ENCODE measurements around the gene MTHFR.
A peak's percentile ranks its signal among the peaks of the same experiment; 100 is the strongest.

MTHFR gene

GRCh38 chr1:11749996-11750395, 55.8 kb downstream of the MTHFR start:
- Histone ChIP-seq H2BK15ac (ENCODE audit: low read depth, poor library complexity, severe bottlenecking) (no peak overlapping the region), H3K4me1 (ENCODE audit: control insufficient read depth, insufficient read depth, low read depth, low read length) (peaks cover 4% of the 10 kb centered on the region), H3K27ac (ENCODE audit: low read length, poor library complexity, severe bottlenecking) (no peak overlapping the region), H3K4ac (ENCODE audit: low read depth in 1 of 2, low read length in 2 of 2) (no peak overlapping the region), H2BK12ac (ENCODE audit: low read length in 2 of 2) (no peak overlapping the region), H3K27me3 (ENCODE audit: control insufficient read depth in 1 of 2, insufficient read depth in 1 of 2, low read length in 2 of 2) (peaks cover 0 to 13% of the 10 kb centered on the region in 2 experiments), H4K8ac (ENCODE audit: low read length) (no peak overlapping the region), H3K9me3 (ENCODE audit: control insufficient read depth, low read length) (no peaks in the 10 kb centered on the region), H4K91ac (ENCODE audit: low read length) (no peak overlapping the region), H3K14ac (ENCODE audit: low read length in 2 of 2) (no peak overlapping the region), H3K4me2 (ENCODE audit: low read length, poor library complexity, severe bottlenecking) (no peak overlapping the region), H2AK5ac (ENCODE audit: low read length, severe bottlenecking) (no peak overlapping the region), H3K23ac (ENCODE audit: low read length in 2 of 2) (no peak overlapping the region), H3K9ac (ENCODE audit: low read length) (no peak overlapping the region), H3K79me1 (replicated peaks; ENCODE audit: low read length, poor library complexity, severe bottlenecking) (no peaks in the 10 kb centered on the region), H3K36me3 (ENCODE audit: control insufficient read depth in 1 of 2, insufficient read depth in 2 of 2, low read depth in 1 of 2, low read length in 2 of 2) (peaks cover 31 to 54% of the 10 kb centered on the region in 2 experiments), H2BK120ac (ENCODE audit: low read depth, low read length) (no peak overlapping the region), H2AFZ (ENCODE audit: low read depth, low read length) (no peak overlapping the region), H3K4me3 (ENCODE audit: insufficient read depth in 1 of 2, low read depth in 1 of 2, low read length in 2 of 2) (no peak overlapping the region), H2BK5ac (ENCODE audit: low read depth, low read length, poor library complexity, severe bottlenecking) (no peak overlapping the region), H3K18ac (ENCODE audit: low read depth in 1 of 2, low read length in 2 of 2) (no peak overlapping the region)
- WGBS, result 96% methylated on average over 15 of the region's 15 CpGs
- no peak for DNase-seq

GRCh38 chr1:11749203-11749689, 56.5 kb downstream of the MTHFR start:
- Histone ChIP-seq H3K23ac (ENCODE audit: low read length in 2 of 2) (no peak overlapping the region), H2AK5ac (ENCODE audit: low read length, severe bottlenecking) (no peak overlapping the region), H2BK5ac (ENCODE audit: low read depth, low read length, poor library complexity, severe bottlenecking) (no peak overlapping the region), H3K4me1 (ENCODE audit: control insufficient read depth, insufficient read depth, low read depth, low read length) (peaks cover 6% of the 10 kb centered on the region), H3K4me2 (ENCODE audit: low read length, poor library complexity, severe bottlenecking) (no peak overlapping the region), H3K36me3 (ENCODE audit: control insufficient read depth in 1 of 2, insufficient read depth in 2 of 2, low read depth in 1 of 2, low read length in 2 of 2) (peaks cover 31 to 54% of the 10 kb centered on the region in 2 experiments), H4K8ac (ENCODE audit: low read length) (no peak overlapping the region), H3K14ac (ENCODE audit: low read length in 2 of 2) (no peak overlapping the region), H3K79me1 (replicated peaks; ENCODE audit: low read length, poor library complexity, severe bottlenecking) (peaks cover under 1% of the 10 kb centered on the region), H3K27me3 (ENCODE audit: control insufficient read depth in 1 of 2, insufficient read depth in 1 of 2, low read length in 2 of 2) (peaks cover 0 to 9% of the 10 kb centered on the region in 2 experiments), H2AFZ (ENCODE audit: low read depth, low read length) (no peak overlapping the region), H3K9ac (ENCODE audit: low read length) (no peak overlapping the region), H3K4me3 (ENCODE audit: insufficient read depth in 1 of 2, low read depth in 1 of 2, low read length in 2 of 2) (no peak overlapping the region), H2BK15ac (ENCODE audit: low read depth, poor library complexity, severe bottlenecking) (no peak overlapping the region), H2BK120ac (ENCODE audit: low read depth, low read length) (no peak overlapping the region), H3K18ac (ENCODE audit: low read depth in 1 of 2, low read length in 2 of 2) (no peak overlapping the region), H3K4ac (ENCODE audit: low read depth in 1 of 2, low read length in 2 of 2) (no peak overlapping the region), H3K9me3 (ENCODE audit: control insufficient read depth, low read length) (no peaks in the 10 kb centered on the region), H4K91ac (ENCODE audit: low read length) (no peak overlapping the region), H2BK12ac (ENCODE audit: low read length in 2 of 2) (no peak overlapping the region), H3K27ac (ENCODE audit: low read length, poor library complexity, severe bottlenecking) (no peak overlapping the region)
- DNase-seq, result peak; percentile 30
- WGBS, result 86% methylated on average over 8 of the region's 9 CpGs

- Histone ChIP-seq H3K4ac (ENCODE audit: low read depth in 1 of 2, low read length in 2 of 2) (no peak overlapping the region), H3K4me2 (ENCODE audit: low read length, poor library complexity, severe bottlenecking) (no peak overlapping the region), H3K9me3 (ENCODE audit: control insufficient read depth, low read length) (no peaks in the 10 kb centered on the region), H3K27ac (ENCODE audit: low read length, poor library complexity, severe bottlenecking) (no peak overlapping the region), H3K9ac (ENCODE audit: low read length) (no peak overlapping the region), H2AFZ (ENCODE audit: low read depth, low read length) (no peak overlapping the region), H3K4me3 (ENCODE audit: insufficient read depth in 1 of 2, low read depth in 1 of 2, low read length in 2 of 2) (no peak overlapping the region), H2AK5ac (ENCODE audit: low read length, severe bottlenecking) (no peak overlapping the region), H3K27me3 (ENCODE audit: control insufficient read depth in 1 of 2, insufficient read depth in 1 of 2, low read length in 2 of 2) (peaks cover 0 to 2% of the 10 kb centered on the region in 2 experiments), H3K23ac (ENCODE audit: low read length in 2 of 2) (no peak overlapping the region), H2BK120ac (ENCODE audit: low read depth, low read length) (no peak overlapping the region), H4K91ac (ENCODE audit: low read length) (no peak overlapping the region), H2BK15ac (ENCODE audit: low read depth, poor library complexity, severe bottlenecking) (no peak overlapping the region), H2BK12ac (ENCODE audit: low read length in 2 of 2) (no peak overlapping the region), H3K18ac (ENCODE audit: low read depth in 1 of 2, low read length in 2 of 2) (no peak overlapping the region), H3K36me3 (ENCODE audit: control insufficient read depth in 1 of 2, insufficient read depth in 2 of 2, low read depth in 1 of 2, low read length in 2 of 2) (peaks cover 31 to 54% of the 10 kb centered on the region in 2 experiments), H3K4me1 (ENCODE audit: control insufficient read depth, insufficient read depth, low read depth, low read length) (peaks cover 5% of the 10 kb centered on the region), H3K14ac (ENCODE audit: low read length in 2 of 2) (no peak overlapping the region), H4K8ac (ENCODE audit: low read length) (no peak overlapping the region), H2BK5ac (ENCODE audit: low read depth, low read length, poor library complexity, severe bottlenecking) (no peak overlapping the region), H3K79me1 (replicated peaks; ENCODE audit: low read length, poor library complexity, severe bottlenecking) (peaks cover 2% of the 10 kb centered on the region)
- WGBS, result 94% methylated on average over 25 of the region's 27 CpGs
- no peak for DNase-seq
These were observed 57.2 kb downstream of the MTHFR start for GRCh38 chr1:11748294-11749202.

- Histone ChIP-seq H3K4me1 (ENCODE audit: control insufficient read depth, insufficient read depth, low read depth, low read length) (peaks cover 3% of the 10 kb centered on the region), H3K14ac (ENCODE audit: low read length in 2 of 2) (no peak overlapping the region), H3K18ac (ENCODE audit: low read depth in 1 of 2, low read length in 2 of 2) (no peak overlapping the region), H3K79me1 (replicated peaks; ENCODE audit: low read length, poor library complexity, severe bottlenecking) (peaks cover 5% of the 10 kb centered on the region), H2BK120ac (ENCODE audit: low read depth, low read length) (no peak overlapping the region), H4K8ac (ENCODE audit: low read length) (no peak overlapping the region), H2BK5ac (ENCODE audit: low read depth, low read length, poor library complexity, severe bottlenecking) (no peak overlapping the region), H2BK15ac (ENCODE audit: low read depth, poor library complexity, severe bottlenecking) (no peak overlapping the region), H3K9me3 (ENCODE audit: control insufficient read depth, low read length) (no peaks in the 10 kb centered on the region), H2AK5ac (ENCODE audit: low read length, severe bottlenecking) (no peak overlapping the region), H3K4ac (ENCODE audit: low read depth in 1 of 2, low read length in 2 of 2) (no peak overlapping the region), H2BK12ac (ENCODE audit: low read length in 2 of 2) (no peak overlapping the region), H3K4me2 (ENCODE audit: low read length, poor library complexity, severe bottlenecking) (no peak overlapping the region), H3K27me3 (ENCODE audit: control insufficient read depth in 1 of 2, insufficient read depth in 1 of 2, low read length in 2 of 2) (no peaks in the 10 kb centered on the region), H3K9ac (ENCODE audit: low read length) (no peak overlapping the region), H3K27ac (ENCODE audit: low read length, poor library complexity, severe bottlenecking) (no peak overlapping the region), H2AFZ (ENCODE audit: low read depth, low read length) (no peak overlapping the region), H3K4me3 (ENCODE audit: insufficient read depth in 1 of 2, low read depth in 1 of 2, low read length in 2 of 2) (no peak overlapping the region), H4K91ac (ENCODE audit: low read length) (no peak overlapping the region), H3K36me3 (ENCODE audit: control insufficient read depth in 1 of 2, insufficient read depth in 2 of 2, low read depth in 1 of 2, low read length in 2 of 2) (peaks cover 31 to 54% of the 10 kb centered on the region in 2 experiments), H3K23ac (ENCODE audit: low read length in 2 of 2) (no peak overlapping the region)
- no peak for DNase-seq
- WGBS, result 92% methylated on average over 20 of the region's 20 CpGs
These were observed 58.8 kb downstream of the MTHFR start for GRCh38 chr1:11746795-11747487.

Data from mesenchymal stem cell (in vitro differentiated cells and primary cell).